ENCODE results near the gene CDK8.

CDK8 gene

DNA sequence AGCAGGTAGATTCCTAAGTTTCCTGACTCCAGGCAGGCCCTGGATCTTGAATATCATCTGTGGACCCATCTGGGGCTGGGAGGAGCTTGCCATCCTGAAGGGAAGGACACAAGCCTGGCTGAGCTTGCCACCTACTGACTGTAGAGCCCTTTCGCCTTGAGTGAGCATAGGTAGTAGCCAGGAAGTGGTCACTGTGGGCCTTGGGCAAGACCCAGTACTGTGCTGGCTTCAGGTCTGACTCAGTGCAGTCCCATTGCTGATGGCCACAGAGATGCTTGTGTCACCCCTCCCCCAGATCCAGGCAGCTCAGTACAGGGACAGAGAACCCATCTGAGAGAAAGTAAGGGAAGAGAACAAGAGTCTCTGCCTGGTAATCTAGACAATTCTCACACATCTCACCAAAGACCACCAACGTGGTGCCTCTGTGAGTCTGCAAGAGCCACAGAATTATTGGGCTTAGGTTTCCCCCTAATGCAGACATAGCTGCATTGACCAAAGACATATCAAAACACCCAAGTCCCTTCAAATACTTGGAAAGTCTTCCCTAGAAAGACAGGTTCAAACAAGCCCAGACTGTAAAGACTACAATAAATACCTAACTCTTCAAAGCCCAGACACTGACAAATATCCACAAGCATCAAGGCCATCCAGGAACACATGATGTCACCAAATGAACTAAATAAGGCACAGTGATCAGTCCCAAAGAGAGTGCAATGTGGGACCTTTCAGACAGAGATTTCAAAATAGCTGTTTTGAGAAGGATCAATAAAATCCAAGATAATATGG lies 195.3 kb downstream of the CDK8 start:
- TF ChIP-seq TAF1 (IDR thresholded peaks at IDR 0.05; ENCODE audit: borderline replicate concordance, insufficient read depth, low read length) = no peak
- no peak for TF ChIP-seq REST (IDR thresholded peaks at IDR 0.05; ENCODE audit: insufficient read depth in 1 of 2, low read depth in 2 of 2, low read length in 2 of 2)
- TF ChIP-seq POLR2AphosphoS5 (IDR thresholded peaks at IDR 0.05; ENCODE audit: low read depth, low read length) = no peak
- TF ChIP-seq FOXP2 (optimal IDR thresholded peaks at IDR 0.05; ENCODE audit: borderline replicate concordance, extremely low read depth, extremely low read length, insufficient read depth) = no peak
- TF ChIP-seq SIN3A (IDR thresholded peaks at IDR 0.05; ENCODE audit: borderline replicate concordance, insufficient read depth, low read length) = no peak
